Measurements from ENCODE around the gene PTPRO.

The PTPRO gene

GRCh38 chr12:15627995-15628945, 306.0 kb downstream of the PTPRO start:
- DNase-seq = peak; percentile 37
- Histone ChIP-seq H3K56ac (ENCODE audit: low read length) (no peak overlapping the region), H3K79me2 (ENCODE audit: control insufficient read depth, insufficient read depth, low read length) (no peaks in the 10 kb centered on the region), H2BK5ac (ENCODE audit: low read length) (no peak overlapping the region), H4K5ac (ENCODE audit: low read length) (no peak overlapping the region), H3K9ac (ENCODE audit: low read length) (no peak overlapping the region), H4K8ac (ENCODE audit: low read depth, low read length) (no peak overlapping the region), H3K27me3 (ENCODE audit: insufficient read depth, low read length, poor library complexity) (no peaks in the 10 kb centered on the region), H3K4me2 (ENCODE audit: low read length) (no peak overlapping the region), H2BK15ac (replicated peaks; ENCODE audit: low read depth) (no peak overlapping the region), H2BK120ac (ENCODE audit: low read depth, low read length) (no peak overlapping the region), H3K4me1 (ENCODE audit: control insufficient read depth, low read depth, low read length) (peaks cover 2% of the 10 kb centered on the region), H3K36me3 (ENCODE audit: control insufficient read depth, insufficient read depth, low read length) (no peaks in the 10 kb centered on the region), H3K4ac (ENCODE audit: low read depth, low read length) (no peak overlapping the region), H3K27ac (ENCODE audit: low read depth, low read length) (no peak overlapping the region), H3K4me3 (ENCODE audit: low read length) (no peak overlapping the region), H2AK5ac (ENCODE audit: low read length) (no peak overlapping the region), H3K23ac (ENCODE audit: low read length) (no peak overlapping the region), H3K79me1 (ENCODE audit: low read length) (no peaks in the 10 kb centered on the region), H3K18ac (ENCODE audit: low read length) (no peak overlapping the region)
- WGBS (ENCODE audit: extremely low coverage, insufficient coverage, low lambda C conversion rate) = no CpG with 5 or more reads among the region's 4 CpGs

- no peak overlapping the region for H4K5ac ChIP-seq (ENCODE audit: low read length)
- H3K27me3 ChIP-seq (ENCODE audit: insufficient read depth, low read length, poor library complexity) = no peaks in the 10 kb centered on the region
- no peak overlapping the region for H3K4ac ChIP-seq (ENCODE audit: low read depth, low read length)
- no peak overlapping the region for H3K9ac ChIP-seq (ENCODE audit: low read length)
- no peak overlapping the region for H2BK15ac ChIP-seq (replicated peaks; ENCODE audit: low read depth)
- no peak overlapping the region for H4K8ac ChIP-seq (ENCODE audit: low read depth, low read length)
- DNase-seq = peak; percentile 86
- H3K79me2 ChIP-seq (ENCODE audit: control insufficient read depth, insufficient read depth, low read length) = no peaks in the 10 kb centered on the region
- no peak overlapping the region for H3K4me2 ChIP-seq (ENCODE audit: low read length)
- H3K27ac ChIP-seq (ENCODE audit: low read depth, low read length) = no peak overlapping the region
- no peak overlapping the region for H3K18ac ChIP-seq (ENCODE audit: low read length)
- H3K56ac ChIP-seq (ENCODE audit: low read length) = no peak overlapping the region
- H3K4me1 ChIP-seq (ENCODE audit: control insufficient read depth, low read depth, low read length) = peaks cover 7% of the 10 kb centered on the region
- H3K4me3 ChIP-seq (ENCODE audit: low read length) = no peak overlapping the region
- H3K79me1 ChIP-seq (ENCODE audit: low read length) = no peaks in the 10 kb centered on the region
- H2BK120ac ChIP-seq (ENCODE audit: low read depth, low read length) = no peak overlapping the region
- no peak overlapping the region for H3K23ac ChIP-seq (ENCODE audit: low read length)
- no peak overlapping the region for H2BK5ac ChIP-seq (ENCODE audit: low read length)
- no peak overlapping the region for H2AK5ac ChIP-seq (ENCODE audit: low read length)
- WGBS (ENCODE audit: extremely low coverage, insufficient coverage, low lambda C conversion rate) = no CpG with 5 or more reads among the region's 5 CpGs
- H3K36me3 ChIP-seq (ENCODE audit: control insufficient read depth, insufficient read depth, low read length) = no peaks in the 10 kb centered on the region
Observed at GRCh38 chr12:15629108-15629507, 306.8 kb downstream of the PTPRO start.

- H3K4me3 ChIP-seq (ENCODE audit: low read length) = no peak overlapping the region
- H3K27ac ChIP-seq (ENCODE audit: low read depth, low read length) = no peak overlapping the region
- H3K36me3 ChIP-seq (ENCODE audit: control insufficient read depth, insufficient read depth, low read length) = no peaks in the 10 kb centered on the region
- no peak overlapping the region for H3K18ac ChIP-seq (ENCODE audit: low read length)
- no peaks in the 10 kb centered on the region for H3K79me1 ChIP-seq (ENCODE audit: low read length)
- no peak overlapping the region for H2AK5ac ChIP-seq (ENCODE audit: low read length)
- no peak overlapping the region for H2BK15ac ChIP-seq (replicated peaks; ENCODE audit: low read depth)
- H3K4me2 ChIP-seq (ENCODE audit: low read length) = no peak overlapping the region
- H2BK5ac ChIP-seq (ENCODE audit: low read length) = no peak overlapping the region
- no peak overlapping the region for H3K4ac ChIP-seq (ENCODE audit: low read depth, low read length)
- no peak overlapping the region for H4K5ac ChIP-seq (ENCODE audit: low read length)
- no peaks in the 10 kb centered on the region for H3K27me3 ChIP-seq (ENCODE audit: insufficient read depth, low read length, poor library complexity)
- no peak overlapping the region for H2BK120ac ChIP-seq (ENCODE audit: low read depth, low read length)
- no peak overlapping the region for H3K56ac ChIP-seq (ENCODE audit: low read length)
- WGBS (ENCODE audit: extremely low coverage, insufficient coverage, low lambda C conversion rate) = no CpG with 5 or more reads among the region's 3 CpGs
- no peak overlapping the region for H4K8ac ChIP-seq (ENCODE audit: low read depth, low read length)
- peaks cover 7% of the 10 kb centered on the region for H3K4me1 ChIP-seq (ENCODE audit: control insufficient read depth, low read depth, low read length)
- H3K23ac ChIP-seq (ENCODE audit: low read length) = no peak overlapping the region
- no peak for DNase-seq
- no peak overlapping the region for H3K9ac ChIP-seq (ENCODE audit: low read length)
- H3K79me2 ChIP-seq (ENCODE audit: control insufficient read depth, insufficient read depth, low read length) = no peaks in the 10 kb centered on the region
Observed at GRCh38 chr12:15629761-15630160, 307.5 kb downstream of the PTPRO start.

GRCh38 chr12:15631007-15631715, 308.9 kb downstream of the PTPRO start:
- Histone ChIP-seq H3K4me2 (ENCODE audit: low read length) (no peak overlapping the region), H3K18ac (ENCODE audit: low read length) (peak overlapping the region; percentile 22), H3K56ac (ENCODE audit: low read length) (no peak overlapping the region), H3K4me1 (ENCODE audit: control insufficient read depth, low read depth, low read length) (peaks cover 9% of the 10 kb centered on the region), H3K27ac (ENCODE audit: low read depth, low read length) (no peak overlapping the region), H2BK5ac (ENCODE audit: low read length) (no peak overlapping the region), H2AK5ac (ENCODE audit: low read length) (peak overlapping the region; percentile 74), H3K36me3 (ENCODE audit: control insufficient read depth, insufficient read depth, low read length) (no peaks in the 10 kb centered on the region), H3K79me1 (ENCODE audit: low read length) (no peaks in the 10 kb centered on the region), H3K4ac (ENCODE audit: low read depth, low read length) (no peak overlapping the region), H3K79me2 (ENCODE audit: control insufficient read depth, insufficient read depth, low read length) (no peaks in the 10 kb centered on the region), H4K5ac (ENCODE audit: low read length) (no peak overlapping the region), H3K27me3 (ENCODE audit: insufficient read depth, low read length, poor library complexity) (no peaks in the 10 kb centered on the region), H2BK120ac (ENCODE audit: low read depth, low read length) (no peak overlapping the region), H2BK15ac (replicated peaks; ENCODE audit: low read depth) (no peak overlapping the region), H3K4me3 (ENCODE audit: low read length) (no peak overlapping the region), H3K9ac (ENCODE audit: low read length) (no peak overlapping the region), H3K23ac (ENCODE audit: low read length) (no peak overlapping the region), H4K8ac (ENCODE audit: low read depth, low read length) (no peak overlapping the region)
- no peak for DNase-seq
- no CpG with 5 or more reads among the region's 6 CpGs for WGBS (ENCODE audit: extremely low coverage, insufficient coverage, low lambda C conversion rate)

GRCh38 chr12:15632708-15633107, 310.4 kb downstream of the PTPRO start:
- Histone ChIP-seq H3K18ac (ENCODE audit: low read length) (peak overlapping the region; percentile 25), H3K56ac (ENCODE audit: low read length) (no peak overlapping the region), H3K79me1 (ENCODE audit: low read length) (no peaks in the 10 kb centered on the region), H3K27ac (ENCODE audit: low read depth, low read length) (no peak overlapping the region), H3K36me3 (ENCODE audit: control insufficient read depth, insufficient read depth, low read length) (no peaks in the 10 kb centered on the region), H3K4me2 (ENCODE audit: low read length) (no peak overlapping the region), H2AK5ac (ENCODE audit: low read length) (no peak overlapping the region), H4K8ac (ENCODE audit: low read depth, low read length) (no peak overlapping the region), H3K4me3 (ENCODE audit: low read length) (no peak overlapping the region), H2BK120ac (ENCODE audit: low read depth, low read length) (no peak overlapping the region), H3K4ac (ENCODE audit: low read depth, low read length) (no peak overlapping the region), H3K4me1 (ENCODE audit: control insufficient read depth, low read depth, low read length) (peaks cover 9% of the 10 kb centered on the region), H3K9ac (ENCODE audit: low read length) (no peak overlapping the region), H3K27me3 (ENCODE audit: insufficient read depth, low read length, poor library complexity) (no peaks in the 10 kb centered on the region), H2BK15ac (replicated peaks; ENCODE audit: low read depth) (no peak overlapping the region), H4K5ac (ENCODE audit: low read length) (no peak overlapping the region), H3K79me2 (ENCODE audit: control insufficient read depth, insufficient read depth, low read length) (no peaks in the 10 kb centered on the region), H2BK5ac (ENCODE audit: low read length) (no peak overlapping the region), H3K23ac (ENCODE audit: low read length) (no peak overlapping the region)
- DNase-seq = no peak
- WGBS (ENCODE audit: extremely low coverage, insufficient coverage, low lambda C conversion rate) = 100% methylated on average over 2 of the region's 4 CpGs
